Chondrocyte (in vitro differentiated cells): ENCODE measurements around the gene TMPRSS12. TPM values are rescaled to one million over a fixed set of nuclear protein-coding genes. Genes with fewer than 3 reads are reported as not detected.
"Not testable (repeated sequence)": the region's sequence is repeated elsewhere in the genome, so short reads cannot be mapped to it uniquely, and the experiment has no call there.

Experiments
- DNase-seq: peaks from one replicate; pipeline ENCODE4 v3.0.0; 2021; ENCODE audit warnings: mixed read lengths, low spot score
- H3K27ac Mint-ChIP-seq: one replicate; pipeline ENCODE4 v1.8.0; 2021; ENCODE audit warnings: mild to moderate bottlenecking, moderate library complexity, mixed read lengths; ENCODE audit not compliant: unreplicated experiment
- H3K27me3 Mint-ChIP-seq: 2 replicates; pipeline ENCODE4 v1.8.0; 2021; ENCODE audit warnings: low read depth, mixed read lengths
- H3K36me3 Mint-ChIP-seq: 2 replicates; pipeline ENCODE4 v1.8.0; 2021; ENCODE audit warnings: low read depth, mixed read lengths
- H3K4me1 Mint-ChIP-seq: 2 replicates; pipeline ENCODE4 v1.8.0; 2021; ENCODE audit warnings: low read depth, mild to moderate bottlenecking, mixed read lengths
- H3K4me3 Mint-ChIP-seq: one replicate; pipeline ENCODE4 v1.8.0; 2021; ENCODE audit warnings: mild to moderate bottlenecking, moderate library complexity, mixed read lengths; ENCODE audit not compliant: unreplicated experiment
- H3K9me3 Mint-ChIP-seq: 2 replicates; pipeline ENCODE4 v1.8.0; 2021; ENCODE audit warnings: low read depth, mixed read lengths
- CTCF ChIP-seq: fragments of 200-600 bp; sonication (generic); IDR thresholded peaks from 2 replicates; pipeline ENCODE4 v1.5.0; 2021; ENCODE audit warnings: antibody characterized with exemption, mild to moderate bottlenecking, moderate library complexity
- total RNA-seq: library from RNA; stranded (reverse); gene quantifications from 3 replicates; pipeline ENCODE4 v1.2.1, GENCODE V29; 2021

Gene TMPRSS12
- total RNA-seq, 1 donor from 2014 or later = not detected

GRCh38 chr12:50928392-50928791, 85.7 kb downstream of the TMPRSS12 start:
- DNase-seq = no peak
- H3K4me3 Mint-ChIP-seq = no peak overlapping the region
- H3K27me3 Mint-ChIP-seq = no peaks in the 10 kb centered on the region
- no peaks in the 10 kb centered on the region for H3K9me3 Mint-ChIP-seq
- no peaks in the 10 kb centered on the region for H3K36me3 Mint-ChIP-seq
- no peak overlapping the region for H3K27ac Mint-ChIP-seq
- TF ChIP-seq CTCF = no peak
- H3K4me1 Mint-ChIP-seq = peaks cover 36% of the 10 kb centered on the region

- Mint-ChIP-seq H3K27ac (no peak overlapping the region), H3K27me3 (no peaks in the 10 kb centered on the region), H3K4me1 (peaks cover 28% of the 10 kb centered on the region), H3K36me3 (no peaks in the 10 kb centered on the region), H3K4me3 (no peak overlapping the region), H3K9me3 (no peaks in the 10 kb centered on the region)
- DNase-seq = no peak
- TF ChIP-seq CTCF = no peak
Observed at GRCh38 chr12:50929831-50930230, 87.1 kb downstream of the TMPRSS12 start.

DNA sequence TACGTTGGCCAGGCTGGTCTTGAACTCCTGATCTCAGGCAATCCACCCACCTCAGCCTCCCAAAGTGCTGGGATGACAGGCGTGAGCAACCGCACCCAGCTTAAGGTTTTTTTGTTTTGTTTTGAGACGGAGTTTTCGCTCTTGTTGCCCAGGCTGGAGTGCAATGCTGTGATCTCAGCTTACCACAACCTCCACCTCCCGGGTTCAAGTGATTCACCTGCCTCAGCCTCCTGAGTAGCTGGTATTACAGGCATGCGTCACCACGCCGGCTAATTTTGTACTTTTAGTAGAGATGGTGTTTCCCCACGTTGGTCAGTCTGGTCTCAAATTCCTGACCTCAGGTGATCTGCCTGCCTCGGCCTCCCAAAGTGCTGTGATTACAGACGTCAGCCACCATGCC, 87.8 kb downstream of the TMPRSS12 start:
- not testable (repeated sequence) for H3K27ac Mint-ChIP-seq, H3K9me3 Mint-ChIP-seq, H3K27me3 Mint-ChIP-seq, H3K4me3 Mint-ChIP-seq, DNase-seq, H3K36me3 Mint-ChIP-seq
- peaks cover 26% of the 10 kb centered on the region for H3K4me1 Mint-ChIP-seq

- Mint-ChIP-seq H3K9me3 (no peaks in the 10 kb centered on the region), H3K27ac (no peak overlapping the region), H3K36me3 (peaks cover 2% of the 10 kb centered on the region), H3K4me1 (peaks cover 14% of the 10 kb centered on the region), H3K27me3 (no peaks in the 10 kb centered on the region), H3K4me3 (no peak overlapping the region)
- no peak for TF ChIP-seq CTCF
- DNase-seq = no peak
Observed at GRCh38 chr12:50932787-50933280, 90.1 kb downstream of the TMPRSS12 start.

GRCh38 chr12:50933459-50934124, 90.9 kb downstream of the TMPRSS12 start:
- no peaks in the 10 kb centered on the region for H3K27me3 Mint-ChIP-seq
- H3K27ac Mint-ChIP-seq = no peak overlapping the region
- H3K9me3 Mint-ChIP-seq = no peaks in the 10 kb centered on the region
- H3K4me1 Mint-ChIP-seq = peaks cover 12% of the 10 kb centered on the region
- no peak for TF ChIP-seq CTCF
- DNase-seq = no peak
- H3K4me3 Mint-ChIP-seq = no peak overlapping the region
- H3K36me3 Mint-ChIP-seq = peaks cover 2% of the 10 kb centered on the region

DNA sequence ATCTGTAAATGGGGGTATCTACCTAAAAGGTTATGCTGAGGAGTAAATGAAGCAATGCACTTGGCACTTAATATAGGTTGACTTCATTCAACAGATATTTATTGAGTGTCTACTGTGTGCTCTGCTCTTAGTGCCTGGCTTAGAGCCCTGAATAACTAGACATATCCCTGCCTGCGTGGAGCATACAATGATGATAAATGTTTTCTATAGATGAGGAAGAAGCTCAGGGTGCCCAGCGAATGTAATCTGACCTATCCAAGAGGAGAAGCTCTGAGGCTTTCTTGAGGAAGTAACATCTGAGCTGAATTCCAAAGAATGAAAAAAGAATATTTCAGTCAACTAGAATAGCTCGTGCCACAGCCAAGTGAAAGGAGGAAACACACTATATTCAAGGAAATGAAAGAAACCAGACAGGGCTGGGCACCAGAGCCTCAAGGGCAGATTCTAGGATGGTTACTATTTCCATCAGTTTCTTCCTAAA, 91.7 kb downstream of the TMPRSS12 start:
- H3K36me3 Mint-ChIP-seq = peaks cover 2% of the 10 kb centered on the region
- peak overlapping the region; percentile 77 for H3K27ac Mint-ChIP-seq
- peaks cover 20% of the 10 kb centered on the region for H3K4me1 Mint-ChIP-seq
- H3K4me3 Mint-ChIP-seq = no peak overlapping the region
- DNase-seq = no peak
- no peak for TF ChIP-seq CTCF
- H3K27me3 Mint-ChIP-seq = no peaks in the 10 kb centered on the region
- no peaks in the 10 kb centered on the region for H3K9me3 Mint-ChIP-seq
